ENCODE measurements around the gene SLAMF6.
"Not testable (repeated sequence)": the region's sequence is repeated elsewhere in the genome, so short reads cannot be mapped to it uniquely, and the experiment has no call there.

- TF ChIP-seq CTCF, POLR2A (IDR thresholded peaks at IDR 0.05): not testable (repeated sequence)
Measured at GRCh38 chr1:160531809-160532556, 8.9 kb upstream of the SLAMF6 start.

Data from ovary (tissue), 3 donors.